Activated CD8-positive, alpha-beta memory T cell treated with anti-CD3 and anti-CD28 coated beads, Interleukin-2, amount 50 U/mL, for 1 hour (primary cell): ENCODE data around the gene ADRA2A.

ENCODE experiments used
- DNase-seq: peaks from one replicate; pipeline ENCODE4 v3.0.0-alpha.2; 2020; ENCODE audit errors: extremely low read depth

Gene ADRA2A

DNA sequence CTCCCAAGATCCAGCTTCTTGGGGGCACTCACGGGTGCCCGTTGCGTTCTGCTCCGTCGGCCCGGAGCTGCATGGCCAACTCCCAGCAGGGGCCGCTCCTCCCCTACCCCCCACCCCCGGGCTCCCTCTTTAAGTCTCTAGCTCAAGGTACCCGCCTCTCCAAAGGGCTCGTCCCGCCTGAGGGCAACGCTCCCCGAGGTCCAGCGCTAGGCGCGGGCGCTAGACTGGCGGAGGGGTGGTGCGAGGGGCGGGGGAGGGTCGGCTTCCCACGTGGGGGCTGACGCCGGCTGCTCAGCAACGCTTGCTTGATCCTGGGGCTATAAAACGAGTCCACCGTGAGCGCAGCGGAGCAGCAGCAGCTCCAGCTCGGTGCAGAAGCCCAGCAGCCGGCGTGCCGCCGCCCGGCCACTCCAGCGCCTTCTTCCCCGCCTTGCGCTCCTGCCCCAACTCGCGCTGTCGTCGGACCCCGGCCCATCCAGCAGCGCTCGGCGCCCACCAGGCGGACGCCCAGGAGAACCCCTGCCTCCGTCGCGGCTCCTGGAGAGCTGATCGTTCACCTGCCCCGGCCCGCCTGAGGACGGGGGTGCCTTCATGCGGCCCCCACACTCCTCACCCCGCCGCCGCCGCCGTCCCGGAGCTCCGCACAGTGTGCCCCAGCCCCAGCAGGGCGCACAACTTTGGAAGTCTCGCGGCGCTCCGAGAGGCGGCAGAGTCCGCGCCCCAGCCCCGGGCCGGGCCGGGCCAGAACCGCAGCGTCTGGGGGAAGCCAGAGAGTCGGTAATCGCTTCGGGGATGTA is at the start of gene ADRA2A:
TSS of gene ADRA2A (plus strand) at position 348 of the 797 bp plus-strand sequence. CDS start 968 bp downstream, outside the sequence.
- DNase-seq, result no peak

DNA sequence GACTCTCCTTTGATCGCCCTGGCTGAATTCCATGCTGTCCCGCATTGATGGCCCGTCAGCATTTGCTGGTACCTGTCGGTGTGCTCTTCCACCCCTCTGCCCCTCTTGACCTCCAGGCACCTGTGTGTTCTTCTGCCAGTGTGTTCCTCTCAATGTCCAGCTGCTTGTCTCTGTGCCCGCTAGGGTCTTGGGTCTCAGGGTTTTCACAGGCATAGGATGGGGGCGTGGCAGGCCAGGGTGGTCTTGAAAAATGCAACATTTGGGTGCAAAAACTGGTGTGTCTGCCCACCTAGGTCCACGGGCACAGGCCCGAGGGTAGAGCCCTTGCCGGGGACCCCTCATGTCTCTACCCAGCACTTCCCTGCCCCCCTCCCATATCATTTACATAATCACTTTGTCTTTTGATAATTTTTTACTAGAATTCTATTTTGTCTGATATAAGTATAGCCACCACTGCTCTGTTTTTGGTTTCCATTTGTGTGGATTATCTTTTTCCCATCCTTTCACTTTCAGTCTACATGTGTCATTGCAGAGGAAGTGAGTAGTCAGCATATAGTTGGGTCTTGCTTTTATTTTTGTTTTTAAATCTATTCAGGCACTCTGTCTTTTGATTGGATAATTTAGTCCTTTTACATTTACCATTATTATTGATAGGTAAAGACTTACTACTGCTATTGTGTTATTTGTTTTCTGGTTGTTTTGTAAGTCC is 46.6 kb upstream of the ADRA2A start:
- DNase-seq, result no peak

DNA sequence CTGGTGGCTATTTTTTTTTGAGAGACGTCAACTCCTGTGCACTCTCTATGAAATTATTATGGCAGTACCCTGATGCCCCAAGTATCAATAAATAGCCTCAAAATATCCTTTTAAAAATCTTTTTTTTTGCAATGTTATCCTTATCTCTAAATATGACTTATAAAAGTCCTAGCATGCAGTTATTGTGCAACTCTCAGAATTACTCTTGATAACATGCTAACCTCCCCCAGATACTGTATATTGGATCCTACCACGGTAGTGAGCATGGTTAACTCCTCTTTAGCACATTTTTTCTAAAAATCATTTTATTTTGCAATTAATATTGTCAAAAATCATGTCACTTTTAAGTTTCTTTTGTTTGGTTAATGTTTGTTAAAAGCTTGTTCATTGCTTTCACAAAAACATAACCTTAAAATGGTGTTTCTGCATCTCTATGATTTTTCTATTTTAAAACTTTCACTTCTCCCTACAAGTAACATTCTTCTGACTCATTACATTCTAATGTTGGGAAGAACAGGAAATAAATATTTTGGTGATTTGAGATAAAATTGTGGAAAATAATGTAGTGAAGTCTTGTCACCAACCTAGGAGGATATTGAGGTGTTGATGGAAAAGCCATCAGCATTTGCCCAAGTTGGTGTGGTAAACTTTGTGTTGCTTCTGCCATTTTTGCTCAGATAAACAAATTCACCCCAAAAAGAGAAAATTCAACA is 42.1 kb upstream of the ADRA2A start:
- no peak for DNase-seq

DNA sequence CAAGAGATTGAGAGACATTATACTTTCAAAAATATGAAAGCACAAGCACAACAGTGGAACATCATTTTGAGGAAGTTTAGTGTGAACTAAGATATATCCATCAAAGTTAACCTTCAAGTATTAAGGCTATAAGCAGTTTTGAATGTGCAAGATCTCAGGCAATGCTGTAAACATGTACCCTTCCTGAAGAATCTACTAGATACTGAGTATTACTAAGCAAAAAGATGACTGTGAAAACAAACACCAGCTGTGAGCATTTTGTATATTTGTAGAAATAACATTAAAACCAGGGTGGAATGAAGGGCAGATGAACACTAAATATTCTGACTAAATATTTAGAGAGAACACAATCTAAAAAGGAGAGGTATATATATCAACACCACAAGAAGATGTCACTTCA is 41.3 kb upstream of the ADRA2A start:
- DNase-seq, result no peak

DNA sequence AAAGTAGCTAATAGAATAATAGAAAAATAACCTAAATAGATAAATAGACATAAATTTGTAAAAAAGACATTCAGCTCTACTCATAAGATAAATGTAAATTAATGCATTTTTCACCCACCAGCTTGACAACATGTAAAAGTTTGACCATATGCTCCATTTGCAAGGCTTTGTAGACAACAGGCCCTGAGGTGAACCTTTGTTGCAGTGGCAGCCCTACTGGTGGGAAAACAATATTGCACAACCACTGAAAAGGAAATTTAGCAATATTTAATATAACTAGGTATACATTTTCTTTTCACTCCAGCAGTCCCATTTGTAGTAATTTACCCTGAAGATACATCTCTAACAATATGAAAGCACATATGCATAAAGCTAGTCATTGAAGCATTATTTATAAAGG is 39.0 kb upstream of the ADRA2A start:
- DNase-seq, result no peak

DNA sequence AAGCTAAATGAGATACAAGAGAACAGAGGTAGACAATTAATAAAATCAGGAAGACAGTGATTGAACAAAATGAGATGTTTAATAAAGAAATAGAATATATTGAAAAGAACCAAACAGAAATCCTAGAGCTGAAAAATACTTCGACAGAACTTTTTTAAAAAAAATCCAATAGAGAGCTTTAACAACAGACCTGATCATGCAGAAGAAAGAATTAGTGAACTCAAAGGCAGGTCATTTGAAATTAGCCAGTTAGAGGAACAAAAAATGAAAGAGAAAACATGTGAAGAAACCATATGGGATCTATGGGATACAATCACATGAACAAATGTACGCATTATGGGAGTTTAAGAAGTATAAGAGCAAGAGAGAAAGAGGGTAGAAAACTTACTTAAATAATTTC is 37.3 kb upstream of the ADRA2A start:
- no peak for DNase-seq

DNA sequence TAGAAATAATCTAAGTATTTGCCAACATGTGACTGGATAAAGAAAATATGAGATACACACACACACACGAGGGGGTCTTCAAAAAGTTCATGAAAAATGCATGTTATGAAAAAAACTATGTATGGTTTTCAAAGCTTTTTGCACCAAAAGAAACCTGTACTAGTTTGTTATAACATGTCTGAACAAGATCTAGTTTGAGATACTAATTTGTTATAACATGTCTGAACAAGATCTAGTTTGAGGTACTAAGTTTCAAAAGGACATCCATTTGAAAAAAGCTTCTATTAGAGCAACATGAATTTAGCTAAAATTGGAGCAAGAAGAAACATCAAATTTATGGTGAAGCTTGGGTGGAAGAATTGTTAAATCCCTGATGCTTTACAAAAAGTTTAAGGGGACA is 19.8 kb upstream of the ADRA2A start:
- no peak for DNase-seq

DNA sequence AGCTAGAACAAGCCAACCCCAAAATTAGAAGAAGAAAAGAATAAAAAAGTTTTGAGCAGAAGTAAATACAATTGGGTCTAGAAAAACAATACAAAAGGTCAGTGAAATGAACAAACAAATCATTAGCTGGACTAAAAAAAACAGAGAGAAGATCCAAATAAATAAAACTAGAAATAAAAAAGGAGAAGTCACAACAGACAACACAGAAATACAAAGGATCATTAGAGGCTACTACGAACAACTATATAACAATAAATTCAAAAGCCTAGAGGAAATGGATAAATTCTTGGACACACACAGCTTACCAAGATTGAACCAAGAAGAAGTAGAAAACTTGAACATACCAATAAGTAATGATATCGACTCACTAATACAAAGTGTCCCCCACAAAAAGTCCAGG is 13.4 kb upstream of the ADRA2A start:
- no peak for DNase-seq

DNA sequence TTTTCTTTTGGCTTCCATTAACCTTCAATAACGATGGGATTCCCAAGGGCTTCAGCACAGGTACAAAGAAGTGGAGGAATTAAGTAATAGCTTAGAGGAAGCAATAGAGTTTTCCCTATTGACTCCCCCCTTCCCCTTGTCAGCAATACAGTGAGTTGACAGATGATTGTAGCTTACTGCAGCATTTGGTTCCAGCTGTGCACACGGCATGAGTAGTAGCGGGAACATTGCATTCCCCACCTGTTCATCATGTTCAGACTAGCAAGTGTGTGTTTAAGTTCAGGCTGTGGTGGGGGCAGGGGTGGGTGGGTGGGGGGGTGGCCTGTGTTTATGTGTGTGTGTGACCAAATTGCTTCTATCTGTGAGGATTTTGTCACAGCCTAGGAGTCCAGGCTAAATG is 4.6 kb upstream of the ADRA2A start:
- DNase-seq, result no peak

DNA sequence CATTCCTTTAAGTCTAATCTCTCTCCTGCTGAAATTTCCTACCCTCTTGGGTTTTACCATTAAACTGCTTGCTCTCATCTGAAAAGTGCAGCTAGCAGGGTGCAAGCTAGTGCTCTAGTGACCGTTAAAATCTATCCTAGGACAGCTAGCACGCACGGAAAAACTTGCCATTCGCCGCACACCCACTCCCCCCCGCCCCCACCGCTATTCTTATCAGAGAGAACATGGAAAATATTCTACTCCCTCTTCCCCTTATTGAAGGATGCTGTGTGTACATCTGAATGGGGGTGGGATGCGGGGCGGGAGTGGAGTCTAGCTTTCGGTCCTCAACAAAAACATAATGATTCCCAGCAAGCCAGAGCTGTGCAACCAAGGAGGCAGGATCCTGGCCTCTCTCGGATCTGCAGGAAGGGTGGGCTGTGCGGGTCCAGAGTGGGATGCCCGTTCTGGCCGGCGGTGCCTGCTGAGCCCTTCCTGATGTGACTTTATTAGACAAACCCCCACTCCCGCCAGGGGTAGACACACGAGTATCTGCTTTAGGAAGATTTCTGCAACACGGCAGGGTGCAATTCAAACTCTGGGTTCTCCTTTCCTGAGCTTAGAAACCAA is 1.1 kb upstream of the ADRA2A start:
- DNase-seq, result no peak

DNA sequence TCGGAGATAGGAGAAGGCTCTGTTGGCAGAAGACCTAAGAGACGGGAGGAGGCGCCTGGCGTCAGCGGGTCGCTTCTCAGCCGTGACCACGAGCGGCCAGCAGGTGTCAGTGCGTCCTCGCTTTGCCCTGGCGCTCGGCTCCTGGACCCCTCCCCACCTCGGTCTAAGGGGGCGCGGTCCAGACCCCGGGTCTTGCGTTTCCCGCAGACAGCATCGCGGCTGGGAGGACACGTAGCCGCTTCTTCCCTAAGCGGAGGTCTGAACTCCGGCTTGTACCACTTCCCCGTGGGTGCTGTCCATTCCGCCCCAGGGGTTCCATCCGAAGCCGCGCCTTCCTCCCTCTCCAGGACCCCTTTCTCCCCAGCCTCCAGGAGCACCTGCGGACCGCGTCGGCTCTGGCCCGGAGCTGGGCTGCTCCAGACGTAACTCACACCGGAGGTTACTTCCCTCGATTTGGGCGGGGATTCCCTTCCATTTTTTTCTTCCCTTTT is 593 bp upstream of the ADRA2A start:
- DNase-seq, result no peak

DNA sequence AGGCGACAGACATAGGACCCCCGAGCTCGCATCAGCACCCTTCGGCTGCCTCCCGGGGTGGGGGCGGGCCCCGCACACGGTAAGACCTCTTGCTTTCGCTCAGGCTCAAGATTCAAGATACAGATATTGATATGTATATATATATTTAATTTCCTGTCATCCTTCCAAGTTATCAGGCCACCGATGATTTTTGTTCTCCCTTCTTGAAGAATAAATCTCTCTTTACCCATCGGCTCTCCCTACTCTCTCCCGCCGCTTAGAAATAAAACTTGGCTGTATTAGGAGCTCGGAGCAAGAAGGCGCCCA is 603 bp downstream of the ADRA2A start:
- DNase-seq, result no peak

DNA sequence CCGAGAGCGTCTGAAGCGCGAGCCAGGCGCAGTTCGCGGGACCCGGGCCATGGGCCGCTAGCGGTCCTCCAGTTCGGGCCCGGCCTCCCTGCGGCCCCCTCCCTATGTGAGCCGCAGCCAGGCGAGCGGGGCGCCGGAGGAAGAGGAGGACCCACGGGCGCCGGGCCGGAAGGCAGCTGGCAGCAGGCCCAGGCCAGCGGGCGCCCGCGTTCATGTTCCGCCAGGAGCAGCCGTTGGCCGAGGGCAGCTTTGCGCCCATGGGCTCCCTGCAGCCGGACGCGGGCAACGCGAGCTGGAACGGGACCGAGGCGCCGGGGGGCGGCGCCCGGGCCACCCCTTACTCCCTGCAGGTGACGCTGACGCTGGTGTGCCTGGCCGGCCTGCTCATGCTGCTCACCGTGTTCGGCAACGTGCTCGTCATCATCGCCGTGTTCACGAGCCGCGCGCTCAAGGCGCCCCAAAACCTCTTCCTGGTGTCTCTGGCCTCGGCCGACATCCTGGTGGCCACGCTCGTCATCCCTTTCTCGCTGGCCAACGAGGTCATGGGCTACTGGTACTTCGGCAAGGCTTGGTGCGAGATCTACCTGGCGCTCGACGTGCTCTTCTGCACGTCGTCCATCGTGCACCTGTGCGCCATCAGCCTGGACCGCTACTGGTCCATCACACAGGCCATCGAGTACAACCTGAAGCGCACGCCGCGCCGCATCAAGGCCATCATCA is 1.1 kb downstream of the ADRA2A start:
- no peak for DNase-seq

DNA sequence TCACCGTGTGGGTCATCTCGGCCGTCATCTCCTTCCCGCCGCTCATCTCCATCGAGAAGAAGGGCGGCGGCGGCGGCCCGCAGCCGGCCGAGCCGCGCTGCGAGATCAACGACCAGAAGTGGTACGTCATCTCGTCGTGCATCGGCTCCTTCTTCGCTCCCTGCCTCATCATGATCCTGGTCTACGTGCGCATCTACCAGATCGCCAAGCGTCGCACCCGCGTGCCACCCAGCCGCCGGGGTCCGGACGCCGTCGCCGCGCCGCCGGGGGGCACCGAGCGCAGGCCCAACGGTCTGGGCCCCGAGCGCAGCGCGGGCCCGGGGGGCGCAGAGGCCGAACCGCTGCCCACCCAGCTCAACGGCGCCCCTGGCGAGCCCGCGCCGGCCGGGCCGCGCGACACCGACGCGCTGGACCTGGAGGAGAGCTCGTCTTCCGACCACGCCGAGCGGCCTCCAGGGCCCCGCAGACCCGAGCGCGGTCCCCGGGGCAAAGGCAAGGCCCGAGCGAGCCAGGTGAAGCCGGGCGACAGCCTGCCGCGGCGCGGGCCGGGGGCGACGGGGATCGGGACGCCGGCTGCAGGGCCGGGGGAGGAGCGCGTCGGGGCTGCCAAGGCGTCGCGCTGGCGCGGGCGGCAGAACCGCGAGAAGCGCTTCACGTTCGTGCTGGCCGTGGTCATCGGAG is 1.8 kb downstream of the ADRA2A start:
- no peak for DNase-seq

DNA sequence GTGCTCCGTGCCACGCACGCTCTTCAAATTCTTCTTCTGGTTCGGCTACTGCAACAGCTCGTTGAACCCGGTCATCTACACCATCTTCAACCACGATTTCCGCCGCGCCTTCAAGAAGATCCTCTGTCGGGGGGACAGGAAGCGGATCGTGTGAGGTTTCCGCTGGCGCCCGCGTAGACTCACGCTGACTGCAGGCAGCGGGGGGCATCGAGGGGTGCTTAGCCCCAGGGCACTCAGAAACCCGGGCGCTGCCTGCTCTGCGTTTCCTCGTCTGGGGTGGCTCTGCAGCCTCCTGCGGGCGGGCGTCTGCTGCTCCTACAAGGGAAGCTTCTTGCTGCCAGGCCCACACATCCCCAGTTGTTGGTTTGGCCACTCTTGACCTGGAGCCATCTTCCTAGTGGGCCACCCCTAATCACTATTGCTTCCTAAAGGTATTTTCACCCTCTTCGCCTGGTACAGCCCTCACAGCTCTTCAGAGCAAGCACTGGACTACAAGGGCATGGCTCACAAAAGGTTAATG is 2.5 kb downstream of the ADRA2A start:
- no peak for DNase-seq

DNA sequence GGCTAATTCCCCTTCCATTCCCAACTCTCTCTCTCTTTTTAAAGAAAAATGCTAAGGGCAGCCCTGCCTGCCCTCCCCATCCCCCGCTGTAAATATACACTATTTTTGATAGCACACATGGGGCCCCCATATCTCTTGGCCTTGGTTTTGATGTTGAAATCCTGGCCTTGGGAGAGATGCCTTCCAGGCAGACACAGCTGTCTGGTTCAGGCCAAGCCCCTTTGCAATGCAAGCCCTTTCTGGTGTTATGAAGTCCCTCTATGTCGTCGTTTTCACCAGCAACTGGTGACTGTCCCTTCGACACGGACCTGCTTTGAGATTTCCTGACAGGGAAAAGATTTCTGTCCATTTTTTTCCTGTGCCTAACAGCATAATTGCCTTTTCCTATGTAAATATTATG is 3.0 kb downstream of the ADRA2A start:
- DNase-seq, result no peak

DNA sequence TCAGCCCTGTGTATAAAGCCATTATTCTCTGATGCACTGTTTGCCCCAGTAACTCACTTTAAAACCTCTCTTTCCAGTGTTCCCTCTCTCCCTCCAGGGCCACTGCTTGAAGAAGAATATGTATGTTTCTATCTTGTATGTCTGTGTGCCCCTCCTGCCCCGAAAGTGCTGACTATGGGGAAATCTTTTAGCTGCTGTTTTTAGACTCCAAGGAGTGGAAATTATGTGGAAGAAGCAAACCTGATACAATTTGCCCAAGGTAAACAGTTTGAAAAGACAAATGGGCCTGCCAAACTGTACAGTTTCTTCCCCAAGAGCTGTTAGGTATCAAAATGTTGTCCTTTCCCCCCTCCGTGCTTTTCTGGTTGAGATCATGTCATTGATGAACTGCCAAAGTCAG is 3.4 kb downstream of the ADRA2A start:
- DNase-seq, result no peak

DNA sequence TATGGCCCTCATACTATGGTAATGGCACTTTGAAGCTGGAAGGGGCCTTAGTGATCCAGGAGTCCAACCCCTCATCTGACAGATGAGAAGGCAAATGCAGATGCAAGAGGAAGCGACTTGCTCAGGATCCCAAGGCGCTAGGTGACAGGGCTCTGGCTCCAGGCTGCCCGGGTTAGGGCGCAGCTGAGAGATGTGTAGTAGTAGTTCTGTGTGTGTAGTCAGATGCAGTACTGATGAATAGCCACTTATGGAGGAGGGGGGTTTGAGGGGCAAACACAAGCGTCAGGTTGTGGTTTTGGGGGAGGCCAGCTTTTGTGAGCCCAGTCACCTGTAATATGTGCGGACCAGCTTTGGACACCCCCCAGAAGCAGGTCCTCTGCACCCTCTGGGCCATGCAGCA is 4.8 kb downstream of the ADRA2A start:
- DNase-seq, result no peak

DNA sequence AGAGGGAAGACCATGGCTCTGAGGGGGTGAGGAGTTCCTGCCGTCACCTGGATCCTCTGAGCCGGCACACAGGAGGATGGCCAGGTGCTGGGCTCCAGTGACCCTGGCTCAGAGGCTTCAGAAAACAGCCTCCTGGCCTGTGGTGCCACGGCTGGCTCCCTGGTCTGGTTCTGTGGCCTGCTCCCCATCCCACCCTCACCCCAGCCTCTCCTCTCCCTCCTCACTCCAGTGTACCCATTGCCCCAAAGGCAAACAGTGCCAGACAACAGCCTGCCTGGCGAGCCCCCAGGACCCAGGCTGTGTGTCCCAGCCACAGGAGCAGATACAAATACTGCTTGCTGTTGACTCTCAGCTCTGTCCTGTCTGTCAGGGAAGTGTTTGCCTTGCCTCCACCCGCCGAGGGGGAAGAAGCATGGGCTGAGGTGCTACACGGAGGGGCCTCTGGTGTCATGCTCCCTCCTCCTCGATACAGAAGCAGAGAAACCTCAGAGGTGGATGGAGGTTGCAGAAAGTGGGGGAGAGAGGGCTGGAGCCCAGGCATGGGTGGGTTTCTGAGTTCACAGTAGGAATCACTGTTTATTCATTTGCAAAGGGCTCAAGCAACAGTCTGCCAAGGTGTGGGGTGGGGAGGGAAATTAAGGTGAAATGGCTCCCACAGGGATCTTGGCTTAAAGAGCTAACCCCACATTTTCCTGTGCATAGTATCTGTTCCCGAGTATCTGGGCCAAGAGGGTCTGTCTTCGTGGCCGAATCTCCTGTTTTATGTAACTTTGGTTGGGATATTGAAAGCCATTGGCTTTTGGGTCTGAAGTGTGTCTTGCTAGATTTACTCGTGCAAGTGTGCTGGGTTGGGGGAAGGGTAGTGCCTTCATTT is 5.5 kb downstream of the ADRA2A start:
- DNase-seq, result no peak
